Limb (tissue), 2 donors: ENCODE data around the gene RPL12.

Experiments used
- DNase-seq, 2 donors: peaks; one replicate each; pipeline ENCODE4 v3.0.0-alpha.2; 2016; ENCODE audit errors: extremely low spot score in 2 of 2

RPL12 gene

GRCh38 chr9:127450830-127451607, at the start of gene RPL12, which contains the start of gene LRSAM1:
RPL12 (minus strand) TSS chr9:127451406; CDS start chr9:127451317, 89 bp downstream.
LRSAM1 (plus strand) TSS chr9:127451510; CDS start chr9:127454528, 3,018 bp downstream.
- peak; percentile 95 to 99 for DNase-seq

DNA sequence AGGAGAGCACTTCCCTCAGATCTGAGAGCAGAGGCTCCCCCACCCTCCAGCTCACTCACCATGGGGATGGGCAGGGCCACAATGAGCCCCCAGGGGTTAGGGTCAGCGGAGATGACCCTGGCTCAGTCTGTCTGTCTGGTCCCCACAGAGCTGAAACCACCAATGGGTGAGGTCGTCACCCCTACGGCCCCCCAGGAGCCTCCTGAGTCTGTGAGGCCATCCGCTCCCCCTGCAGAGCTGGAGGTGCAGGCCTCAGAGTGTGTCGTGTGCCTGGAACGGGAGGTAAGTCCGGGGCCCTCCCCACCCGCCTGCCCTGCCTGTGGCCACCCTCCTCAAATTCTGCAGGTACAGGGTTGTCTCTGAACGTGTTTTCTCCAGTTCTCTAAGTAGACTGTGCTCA, 49.7 kb upstream of the RPL12 start:
- no peak for DNase-seq

- DNase-seq, result no peak
These were observed 49.2 kb upstream of the RPL12 start for GRCh38 chr9:127500399-127500798.

- no peak for DNase-seq
These were observed 47.1 kb upstream of the RPL12 start for GRCh38 chr9:127498298-127498697.

DNA sequence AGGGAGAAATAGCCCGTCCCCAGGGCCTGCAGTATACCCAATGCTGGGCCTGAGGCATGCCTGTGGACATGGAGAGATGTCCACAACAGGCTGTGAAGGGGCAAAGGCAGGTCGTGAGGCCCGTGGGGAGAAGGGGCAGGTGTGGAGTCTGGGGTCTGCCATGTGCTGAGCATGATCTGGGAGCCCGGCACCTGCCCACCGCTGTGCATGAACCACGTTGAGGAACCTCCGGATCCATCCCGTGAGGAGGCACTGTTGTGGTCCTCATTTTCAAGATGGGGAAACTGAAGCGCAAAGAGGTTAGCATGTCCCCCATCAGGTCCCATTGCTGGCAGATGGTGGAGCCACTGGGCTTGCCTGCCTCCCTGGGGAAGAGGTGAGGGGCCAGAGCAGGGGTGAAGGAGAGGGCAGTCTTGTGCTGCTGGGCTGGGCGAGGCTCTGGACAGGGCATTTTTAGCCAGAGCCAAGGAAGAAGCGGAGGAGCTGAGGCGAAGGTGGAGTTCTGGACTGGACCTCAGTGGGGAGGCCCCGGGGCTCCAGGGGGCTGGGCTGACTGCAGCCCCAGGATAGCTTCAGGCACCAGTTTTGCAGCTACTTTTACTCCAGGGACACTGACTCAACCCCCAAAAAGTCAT, 46.6 kb upstream of the RPL12 start:
- DNase-seq, result no peak

DNA sequence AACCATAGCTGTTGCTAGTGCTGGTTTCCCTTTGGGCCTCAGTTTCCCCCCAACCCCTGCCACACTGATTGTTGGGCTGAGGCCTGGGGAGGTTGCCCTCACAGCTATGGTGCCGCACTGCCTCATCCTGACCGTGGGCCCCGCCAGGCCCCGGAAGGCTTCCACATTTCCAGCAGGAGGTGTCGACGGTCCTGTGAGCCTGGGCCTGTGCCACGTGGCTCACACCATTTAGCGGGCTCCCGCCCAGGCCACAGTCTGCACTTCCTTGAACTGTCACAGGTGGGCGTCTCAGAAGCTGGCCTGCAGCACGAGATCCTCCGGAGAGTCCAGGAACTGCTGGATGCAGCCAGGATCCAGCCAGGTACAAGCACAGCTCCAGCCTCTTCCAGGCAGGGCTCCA, 45.8 kb upstream of the RPL12 start:
- DNase-seq, result no peak

GRCh38 chr9:127495884-127496555, 44.8 kb upstream of the RPL12 start:
- no peak for DNase-seq

- no peak for DNase-seq
These were observed 43.1 kb upstream of the RPL12 start for GRCh38 chr9:127494304-127494702.

DNA sequence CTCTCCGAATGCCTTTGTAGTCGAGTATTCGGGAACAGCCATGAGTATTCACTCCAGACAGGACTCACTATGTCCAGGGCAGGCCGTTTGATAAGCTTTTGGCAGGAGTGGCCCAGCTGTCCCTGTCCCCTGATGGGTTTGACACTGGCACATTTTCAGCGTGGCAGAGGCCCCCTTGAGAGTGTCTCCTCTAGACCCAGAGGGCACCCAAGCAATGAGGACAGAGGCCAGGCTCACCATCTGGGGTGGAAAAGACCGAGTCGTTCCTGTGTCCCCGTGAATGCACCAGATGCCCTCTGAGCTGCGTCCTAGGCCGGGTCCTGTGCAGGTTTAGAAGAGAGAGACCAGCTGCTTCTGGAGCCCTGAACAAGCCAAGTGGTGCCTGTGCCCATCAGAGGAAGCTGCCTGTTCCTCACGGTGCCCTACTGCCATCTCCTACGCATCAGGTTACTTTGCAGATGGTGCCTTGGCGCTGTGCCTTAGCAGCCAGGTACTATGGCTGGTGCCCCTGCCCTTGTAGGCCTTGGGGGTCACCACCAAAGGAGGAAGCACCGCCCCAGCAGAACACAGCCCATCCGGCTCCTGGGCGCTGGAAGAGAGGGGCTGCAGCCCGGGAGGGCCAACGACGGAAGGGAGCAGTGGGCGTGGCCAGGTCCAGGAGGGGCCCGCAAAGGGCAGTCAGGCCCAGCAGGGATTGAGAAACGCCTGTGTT, 42.5 kb upstream of the RPL12 start:
- no peak for DNase-seq

DNA sequence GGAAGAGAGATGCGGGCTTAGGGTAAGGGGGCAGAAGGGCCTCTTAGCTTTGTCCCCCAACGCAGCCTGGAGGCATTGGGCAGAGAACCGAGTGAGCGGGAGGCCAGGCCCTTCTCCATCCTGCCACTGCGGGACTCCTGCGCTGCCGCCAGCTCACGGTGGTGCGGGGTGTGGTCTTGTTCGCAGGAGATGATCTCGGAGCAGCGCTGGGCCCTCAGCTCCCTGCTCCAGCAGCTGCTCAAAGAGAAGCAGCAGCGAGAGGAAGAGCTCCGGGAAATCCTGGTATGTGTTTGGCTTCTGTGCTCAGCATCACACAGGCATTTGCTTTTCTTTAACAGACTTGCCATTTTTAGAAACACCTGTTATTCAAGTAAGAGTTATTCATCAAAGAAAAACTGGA, 41.4 kb upstream of the RPL12 start:
- DNase-seq, result no peak

DNA sequence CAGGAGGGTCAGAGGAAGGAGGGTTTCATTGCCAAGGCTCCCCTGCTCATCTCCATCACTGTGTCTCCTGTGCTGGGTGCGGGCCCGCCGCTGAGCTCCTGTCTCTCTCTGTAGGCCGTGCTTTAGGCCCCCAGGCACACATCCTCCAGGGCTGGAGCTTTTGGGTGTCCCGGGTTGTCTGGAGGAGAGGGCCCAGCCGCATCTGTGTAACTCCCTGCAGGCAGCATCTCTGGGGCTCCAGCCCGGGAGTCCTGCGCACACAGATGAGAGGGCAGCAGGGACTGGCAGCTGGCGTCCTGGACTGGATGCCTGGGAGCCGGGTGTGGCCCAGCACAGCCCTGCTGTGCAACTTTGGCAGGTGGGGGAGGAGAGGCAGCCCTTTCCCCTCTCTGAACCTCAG, 40.3 kb upstream of the RPL12 start:
- no peak for DNase-seq

DNA sequence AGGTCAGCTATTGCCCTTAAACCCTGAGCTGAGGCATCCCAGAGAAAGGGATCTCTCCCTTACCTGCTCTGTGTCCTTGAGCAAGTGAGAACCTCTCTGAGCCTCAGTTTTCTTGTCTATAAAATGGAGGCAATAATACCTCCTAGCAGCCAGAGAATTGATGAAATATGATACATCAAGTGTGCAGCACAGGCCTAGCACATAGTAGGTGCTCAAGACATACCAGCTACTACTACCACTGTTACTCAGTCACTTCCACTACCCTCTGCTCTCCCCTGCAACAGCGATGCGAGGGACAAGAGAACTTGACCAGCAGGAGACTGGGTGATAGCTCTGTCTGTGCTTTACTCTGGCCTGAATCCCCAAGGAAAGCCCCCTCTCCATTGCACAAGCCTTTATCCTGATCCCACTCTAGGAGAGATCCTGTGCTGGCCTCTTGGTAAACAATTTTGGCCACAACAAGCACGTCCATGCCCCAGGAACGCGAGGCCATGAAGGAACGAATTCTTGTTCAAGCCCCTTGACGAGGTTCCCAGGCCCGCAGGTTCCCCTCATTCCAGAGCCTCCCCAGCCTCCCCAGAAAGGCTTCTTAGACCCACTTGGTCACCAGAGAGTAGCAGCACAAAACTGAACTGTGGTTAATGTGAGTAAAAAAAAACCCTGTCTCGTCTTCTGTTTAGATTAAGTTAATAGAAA, 39.5 kb upstream of the RPL12 start:
- DNase-seq, result no peak

DNA sequence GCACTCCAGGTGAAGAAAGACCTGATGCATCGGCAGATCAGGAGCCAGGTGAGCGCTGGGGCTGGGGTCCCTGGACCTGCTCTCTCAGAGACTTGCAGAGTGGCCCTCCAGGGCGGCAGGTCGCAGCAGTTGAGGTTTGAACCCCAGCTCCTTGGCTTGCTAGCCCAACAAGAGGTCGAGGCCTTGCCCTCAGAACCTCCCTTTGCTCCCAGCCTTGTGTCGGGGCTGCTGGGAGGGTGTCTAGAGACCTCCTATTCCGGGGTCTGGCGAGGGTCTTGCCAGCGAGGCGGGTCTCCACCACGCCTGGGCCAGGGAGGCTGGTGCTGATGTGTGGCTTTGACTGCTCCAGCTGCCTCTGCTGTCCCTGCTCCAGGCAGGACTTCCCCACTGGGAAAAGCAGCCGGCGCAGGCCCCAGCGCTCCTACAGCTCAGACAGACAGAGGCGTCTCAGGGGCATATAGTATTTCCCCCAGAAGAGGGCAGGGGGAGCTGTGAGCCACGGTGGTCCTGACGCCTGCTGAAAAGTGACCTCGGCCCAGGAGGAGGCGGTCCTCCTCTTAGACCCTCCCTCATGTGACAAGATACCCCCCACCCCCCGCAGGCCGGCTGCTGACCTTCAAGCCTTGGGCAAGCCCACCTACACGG, 38.4 kb upstream of the RPL12 start:
- DNase-seq, result no peak

- DNase-seq, result no peak
These were observed 37.7 kb upstream of the RPL12 start for GRCh38 chr9:127488946-127489345.

GRCh38 chr9:127485995-127486394, 34.8 kb upstream of the RPL12 start:
- no peak for DNase-seq

DNA sequence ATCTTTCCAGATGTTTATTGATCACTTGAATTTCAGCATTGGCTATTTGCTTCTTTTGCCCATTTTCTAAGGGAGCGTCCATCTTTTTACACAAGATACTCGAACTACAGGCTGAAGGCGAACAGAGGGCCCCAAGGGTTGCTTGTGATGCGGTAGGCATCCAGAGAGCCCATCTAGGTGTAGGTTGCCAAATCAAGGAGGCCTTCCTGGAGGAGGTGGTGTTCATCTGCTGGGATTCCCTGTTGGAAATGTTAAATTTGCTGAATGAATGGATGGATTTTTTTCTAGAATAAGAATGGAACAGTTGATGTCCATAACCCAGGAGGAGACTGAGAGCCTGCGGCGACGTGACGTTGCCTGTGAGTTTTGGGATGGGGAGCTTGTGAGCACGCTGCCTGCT, 31.5 kb upstream of the RPL12 start:
- no peak for DNase-seq

- DNase-seq, result no peak
These were observed 28.4 kb upstream of the RPL12 start for GRCh38 chr9:127479507-127480081.

- DNase-seq, result no peak
These were observed 23.4 kb upstream of the RPL12 start for GRCh38 chr9:127474592-127474991.

- no peak for DNase-seq
These were observed 22.7 kb upstream of the RPL12 start for GRCh38 chr9:127473932-127474331.

GRCh38 chr9:127473501-127473900, 22.3 kb upstream of the RPL12 start:
- DNase-seq, result no peak
